HEK293T (cell line): ENCODE measurements around the gene SNU13.

Experiments
- CTCF ChIA-PET: fragments of 350-600 bp; formaldehyde crosslinking; extraction: SDS; loops from one replicate; lab custom pipeline; 2021; ENCODE audit warnings: antibody characterized with exemption, inconsistent platforms; lab: Yijun Ruan, JAX
- POLR2A ChIA-PET: fragments of 350-600 bp; formaldehyde crosslinking; extraction: SDS; loops from one replicate; lab custom pipeline; 2020; ENCODE audit warnings: antibody characterized with exemption, inconsistent platforms; lab: Yijun Ruan, JAX
- DNase-seq: peaks from one replicate; pipeline ENCODE4 v3.0.0; 2012; ENCODE audit warnings: mixed read lengths; ENCODE audit errors: extremely low spot score
- BHLHE40 ChIP-seq: fragments of 450-650 bp; IDR thresholded peaks from 2 replicates; pipeline ENCODE4 v1.6.1; 2016; ENCODE audit warnings: mild to moderate bottlenecking, moderate library complexity, borderline replicate concordance
- CTBP1 ChIP-seq: fragments of 450-650 bp; IDR thresholded peaks from 2 replicates; pipeline ENCODE4 v1.6.1; 2016; ENCODE audit warnings: borderline replicate concordance
- ELF4 ChIP-seq: fragments of 450-650 bp; IDR thresholded peaks from 2 replicates; pipeline ENCODE4 v1.6.1; 2017; ENCODE audit warnings: antibody characterized with exemption
- FOXA1 ChIP-seq: fragments of 450-650 bp; IDR thresholded peaks from 2 replicates; pipeline ENCODE4 v1.6.1; 2016; ENCODE audit warnings: mild to moderate bottlenecking
- FOXM1 ChIP-seq: fragments of 450-650 bp; IDR thresholded peaks from 2 replicates; pipeline ENCODE4 v1.6.1; 2017; ENCODE audit warnings: mild to moderate bottlenecking, borderline replicate concordance
- HDGF ChIP-seq: fragments of 450-650 bp; IDR thresholded peaks from 2 replicates; pipeline ENCODE4 v1.6.1; 2017; ENCODE audit warnings: antibody characterized with exemption, borderline replicate concordance
- LEF1 ChIP-seq: fragments of 450-650 bp; IDR thresholded peaks from 2 replicates; pipeline ENCODE4 v1.6.1; 2017; ENCODE audit warnings: mild to moderate bottlenecking, borderline replicate concordance
- NFRKB ChIP-seq: fragments of 450-650 bp; IDR thresholded peaks from 2 replicates; pipeline ENCODE4 v1.6.1; 2016; ENCODE audit warnings: mild to moderate bottlenecking, moderate library complexity
- PKNOX1 ChIP-seq: fragments of 450-650 bp; IDR thresholded peaks from 2 replicates; pipeline ENCODE4 v1.6.1; 2016
- SP1 ChIP-seq: fragments of 450-650 bp; IDR thresholded peaks from 2 replicates; pipeline ENCODE4 v1.6.1; 2017
- SUZ12 ChIP-seq: fragments of 450-650 bp; IDR thresholded peaks from 2 replicates; pipeline ENCODE4 v1.6.1; 2016; ENCODE audit warnings: mild to moderate bottlenecking

Gene SNU13

GRCh38 chr22:41625577-41625976 is 63.1 kb downstream of the SNU13 start:
- POLR2A ChIA-PET, result no interaction called here
- TF ChIP-seq SP1 (no peak), ELF4 (no peak), FOXM1 (no peak), PKNOX1 (no peak), CTBP1 (no peak), FOXA1 (no peak), BHLHE40 (no peak), LEF1 (no peak), SUZ12 (no peak), HDGF (no peak), NFRKB (no peak)
- DNase-seq, result no peak
- CTCF ChIA-PET, result no interaction called here
